Neural progenitor cell (in vitro differentiated cells): ENCODE data around the gene GP2. TPM values are rescaled to one million over a fixed set of nuclear protein-coding genes. Genes with fewer than 3 reads are reported as not detected.

Experiments used
- DNase-seq: peaks from one replicate; pipeline ENCODE4 v3.0.0-alpha.2; 2016; ENCODE audit warnings: low spot score
- H2AFZ ChIP-seq: fragments of 200-600 bp; sonication (generic); replicated peaks from 2 replicates; pipeline ENCODE4 v1.6.1; 2016; ENCODE audit warnings: antibody characterized with exemption
- H3F3A ChIP-seq: fragments of 200-600 bp; sonication (generic); 2 replicates; pipeline ENCODE4 v1.6.1; 2016; ENCODE audit warnings: antibody characterized with exemption, low read depth
- H3K27ac ChIP-seq: fragments of 200-600 bp; sonication (generic); 2 replicates; pipeline ENCODE4 v1.5.1; 2016; ENCODE audit warnings: mild to moderate bottlenecking
- H3K27me3 ChIP-seq: fragments of 200-600 bp; sonication (generic); 2 replicates; pipeline ENCODE4 v1.6.1; 2016; ENCODE audit warnings: mild to moderate bottlenecking, moderate library complexity
- H3K36me3 ChIP-seq: fragments of 200-600 bp; sonication (generic); 2 replicates; pipeline ENCODE4 v1.5.1; 2016
- H3K4me1 ChIP-seq: fragments of 200-600 bp; sonication (generic); 2 replicates; pipeline ENCODE4 v1.6.1; 2016; ENCODE audit warnings: mixed run types
- H3K4me2 ChIP-seq: fragments of 200-600 bp; sonication (generic); 2 replicates; pipeline ENCODE4 v1.6.1; 2016
- H3K4me3 ChIP-seq: fragments of 200-600 bp; sonication (generic); 2 replicates; pipeline ENCODE4 v1.5.1; 2016
- H3K79me2 ChIP-seq: fragments of 200-600 bp; sonication (generic); 2 replicates; pipeline ENCODE4 v1.6.1; 2016; ENCODE audit warnings: low read depth
- H3K9ac ChIP-seq: fragments of 200-600 bp; sonication (generic); 2 replicates; pipeline ENCODE4 v1.6.1; 2016
- H3K9me3 ChIP-seq: fragments of 200-600 bp; sonication (generic); 2 replicates; pipeline ENCODE4 v1.5.1; 2016; ENCODE audit warnings: low read depth
- H4K20me1 ChIP-seq: fragments of 200-600 bp; sonication (generic); 2 replicates; pipeline ENCODE4 v1.6.1; 2016; ENCODE audit warnings: low read depth
- H3K27ac Mint-ChIP-seq: 3 replicates; pipeline ENCODE4 v1.8.0; 2021; ENCODE audit warnings: mixed read lengths
- H3K27me3 Mint-ChIP-seq: 2 replicates; pipeline ENCODE4 v1.8.0; 2022; ENCODE audit warnings: low read depth, mild to moderate bottlenecking, inconsistent platforms, moderate library complexity, mixed read lengths; ENCODE audit not compliant: insufficient read depth
- H3K36me3 Mint-ChIP-seq: 3 replicates; pipeline ENCODE4 v1.8.0; 2021; ENCODE audit warnings: mixed read lengths
- H3K4me1 Mint-ChIP-seq: 3 replicates; pipeline ENCODE4 v1.8.0; 2021; ENCODE audit warnings: mixed read lengths
- H3K4me3 Mint-ChIP-seq: 3 replicates; pipeline ENCODE4 v1.8.0; 2021; ENCODE audit warnings: mild to moderate bottlenecking, moderate library complexity, mixed read lengths
- H3K9me3 Mint-ChIP-seq: 3 replicates; pipeline ENCODE4 v1.8.0; 2020; ENCODE audit warnings: mixed read lengths
- EZH2 ChIP-seq: fragments of 200-600 bp; sonication (generic); IDR thresholded peaks from 2 replicates; pipeline ENCODE4 v1.6.1; 2017; ENCODE audit warnings: antibody characterized with exemption, mild to moderate bottlenecking, moderate library complexity
- EZH2phosphoT487 ChIP-seq: fragments of 200-600 bp; sonication (generic); IDR thresholded peaks from 2 replicates; pipeline ENCODE4 v1.6.1; 2017; ENCODE audit warnings: antibody characterized with exemption
- total RNA-seq: library from RNA; depleted of rRNA; stranded (reverse); fragments of >200 nt; gene quantifications from 2 replicates; pipeline ENCODE4 v1.2.3, GENCODE V29; 2015; ENCODE audit warnings: low replicate concordance
- TF ChIP-seq, protein P1 (sequence below): fragments of 200-600 bp; sonication (generic); IDR thresholded peaks from 2 replicates; pipeline ENCODE4 v1.5.1; 2017; ENCODE audit warnings: antibody characterized with exemption, mild to moderate bottlenecking

The GP2 gene
- not detected in 2 replicates for total RNA-seq

DNA sequence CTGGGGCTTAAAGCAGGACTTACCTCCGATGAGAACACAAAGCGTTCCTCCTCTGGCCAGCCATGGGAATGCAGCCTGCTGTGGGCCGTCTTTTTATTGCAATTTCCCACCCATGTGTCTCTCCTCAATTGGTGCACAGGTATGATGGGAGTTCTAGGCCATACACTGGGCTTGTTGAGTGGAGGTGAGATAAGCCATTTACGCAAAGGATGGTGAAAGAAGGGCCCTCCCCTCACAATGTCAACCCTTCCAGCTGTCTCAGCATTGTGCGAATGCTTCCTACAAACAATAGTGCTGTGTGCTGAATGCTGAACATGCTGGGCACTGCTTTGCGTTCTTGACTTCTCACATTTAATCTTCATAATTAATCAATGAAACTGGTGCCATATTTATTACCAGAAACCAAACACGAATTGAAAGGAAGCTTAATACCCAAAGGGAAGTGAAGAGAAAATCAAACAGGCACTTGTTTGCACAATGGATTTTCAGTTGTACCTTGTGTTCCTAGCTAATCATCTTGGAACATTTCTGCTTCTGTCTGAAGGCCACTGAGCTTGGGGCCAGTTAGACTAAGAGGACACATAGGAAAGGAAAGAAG lies at the start of gene GP2:
TSS of gene GP2 (minus strand) at position 70 of the 598 bp plus-strand sequence. CDS start 1,082 bp downstream, outside the sequence.
- no peaks in the 10 kb centered on the region for H3K79me2 ChIP-seq
- no peak within 1 kb of the TSS for H3K9ac ChIP-seq
- DNase-seq: peak; percentile 36
- H3K4me3 ChIP-seq: no peak within 1 kb of the TSS
- no peak within 1 kb of the TSS for H3K27ac ChIP-seq
- peaks cover 4% of the 10 kb centered on the region for H3K27me3 Mint-ChIP-seq
- H4K20me1 ChIP-seq: no peaks in the 10 kb centered on the region
- no peaks in the 10 kb centered on the region for H3K9me3 ChIP-seq
- H3K4me3 Mint-ChIP-seq: no peak within 1 kb of the TSS
- TF ChIP-seq EZH2phosphoT487: no peak
- TF ChIP-seq, protein P1, sequence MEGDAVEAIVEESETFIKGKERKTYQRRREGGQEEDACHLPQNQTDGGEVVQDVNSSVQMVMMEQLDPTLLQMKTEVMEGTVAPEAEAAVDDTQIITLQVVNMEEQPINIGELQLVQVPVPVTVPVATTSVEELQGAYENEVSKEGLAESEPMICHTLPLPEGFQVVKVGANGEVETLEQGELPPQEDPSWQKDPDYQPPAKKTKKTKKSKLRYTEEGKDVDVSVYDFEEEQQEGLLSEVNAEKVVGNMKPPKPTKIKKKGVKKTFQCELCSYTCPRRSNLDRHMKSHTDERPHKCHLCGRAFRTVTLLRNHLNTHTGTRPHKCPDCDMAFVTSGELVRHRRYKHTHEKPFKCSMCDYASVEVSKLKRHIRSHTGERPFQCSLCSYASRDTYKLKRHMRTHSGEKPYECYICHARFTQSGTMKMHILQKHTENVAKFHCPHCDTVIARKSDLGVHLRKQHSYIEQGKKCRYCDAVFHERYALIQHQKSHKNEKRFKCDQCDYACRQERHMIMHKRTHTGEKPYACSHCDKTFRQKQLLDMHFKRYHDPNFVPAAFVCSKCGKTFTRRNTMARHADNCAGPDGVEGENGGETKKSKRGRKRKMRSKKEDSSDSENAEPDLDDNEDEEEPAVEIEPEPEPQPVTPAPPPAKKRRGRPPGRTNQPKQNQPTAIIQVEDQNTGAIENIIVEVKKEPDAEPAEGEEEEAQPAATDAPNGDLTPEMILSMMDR: peak; percentile 14
- H3K36me3 Mint-ChIP-seq: no peaks in the 10 kb centered on the region
- no peaks in the 10 kb centered on the region for H3K27me3 ChIP-seq
- no peaks in the 10 kb centered on the region for H3K9me3 Mint-ChIP-seq
- no peaks in the 10 kb centered on the region for H3K36me3 ChIP-seq
- H3K4me2 ChIP-seq: no peak within 1 kb of the TSS
- no peak within 1 kb of the TSS for H2AFZ ChIP-seq
- H3F3A ChIP-seq: no peaks in the 10 kb centered on the region
- H3K4me1 ChIP-seq: no peaks in the 10 kb centered on the region
- peaks cover under 1% of the 10 kb centered on the region for H3K4me1 Mint-ChIP-seq
- H3K27ac Mint-ChIP-seq: no peak within 1 kb of the TSS

DNA sequence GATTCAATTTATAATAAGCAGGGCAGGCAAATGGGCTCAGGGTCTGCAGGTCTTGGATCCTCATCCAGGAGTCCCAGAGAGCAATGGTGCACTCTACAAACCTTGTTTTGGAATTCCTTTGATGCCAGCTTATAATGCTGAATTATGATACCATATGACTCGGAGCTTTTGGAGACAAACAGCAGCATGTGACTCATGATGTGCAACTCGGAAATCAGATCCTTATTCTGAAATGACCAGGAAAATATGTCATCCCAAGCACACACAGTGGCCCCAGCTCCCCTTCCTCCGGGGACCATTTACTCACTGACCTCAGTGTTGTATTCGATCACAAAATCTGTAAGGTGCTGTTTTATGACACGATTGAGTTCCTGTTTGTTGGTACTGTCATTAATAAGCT lies 45.4 kb upstream of the GP2 start:
- DNase-seq: no peak
- Histone ChIP-seq H3K9ac (no peak overlapping the region), H3F3A (no peaks in the 10 kb centered on the region), H3K9me3 (no peaks in the 10 kb centered on the region), H3K79me2 (no peaks in the 10 kb centered on the region), H3K4me3 (no peak overlapping the region), H4K20me1 (no peaks in the 10 kb centered on the region), H2AFZ (no peak overlapping the region), H3K27ac (no peak overlapping the region), H3K27me3 (no peaks in the 10 kb centered on the region), H3K4me1 (no peaks in the 10 kb centered on the region), H3K36me3 (no peaks in the 10 kb centered on the region), H3K4me2 (no peak overlapping the region)
- H3K27me3 Mint-ChIP-seq: peaks cover 7% of the 10 kb centered on the region
- no peaks in the 10 kb centered on the region for H3K4me1 Mint-ChIP-seq
- no peaks in the 10 kb centered on the region for H3K36me3 Mint-ChIP-seq
- no peak overlapping the region for H3K4me3 Mint-ChIP-seq
- no peaks in the 10 kb centered on the region for H3K9me3 Mint-ChIP-seq
- TF ChIP-seq, protein P1: no peak
- TF ChIP-seq EZH2: no peak
- no peak for TF ChIP-seq EZH2phosphoT487
- H3K27ac Mint-ChIP-seq: no peak overlapping the region

DNA sequence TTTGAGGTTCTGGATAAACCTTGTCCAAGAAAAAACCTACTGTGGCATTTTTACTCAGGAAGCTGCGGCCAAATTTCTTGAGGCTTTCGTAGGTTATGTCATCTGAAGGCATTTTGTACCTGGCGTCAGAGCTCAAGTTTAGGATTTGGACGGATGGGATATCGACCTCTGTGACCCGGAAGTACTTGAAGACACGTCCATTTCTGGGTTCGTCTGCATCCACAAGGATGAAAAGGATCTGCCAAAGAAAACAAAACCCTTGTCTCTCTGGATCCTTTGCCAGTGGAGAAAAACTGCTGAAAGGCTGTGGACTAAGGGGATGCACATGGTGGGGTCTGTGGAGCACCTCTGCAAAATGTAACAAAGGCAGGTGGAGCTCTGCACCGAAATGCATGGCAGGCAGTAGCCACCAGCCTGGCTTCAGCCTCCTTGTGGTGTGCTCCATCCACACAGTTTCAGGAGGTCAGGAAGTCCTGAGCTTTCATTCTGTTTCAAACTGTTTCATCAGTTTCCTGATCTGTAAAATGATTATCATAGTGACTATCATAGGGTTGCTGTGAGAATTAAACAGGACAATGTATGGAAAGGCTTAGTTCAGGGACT lies 42.2 kb upstream of the GP2 start:
- no peak overlapping the region for H3K27ac Mint-ChIP-seq
- Histone ChIP-seq H4K20me1 (no peaks in the 10 kb centered on the region), H3K4me3 (no peak overlapping the region), H3K9ac (no peak overlapping the region), H3K4me2 (no peak overlapping the region), H3F3A (no peaks in the 10 kb centered on the region), H3K79me2 (no peaks in the 10 kb centered on the region), H3K4me1 (no peaks in the 10 kb centered on the region), H3K36me3 (no peaks in the 10 kb centered on the region), H3K27ac (no peak overlapping the region), H3K27me3 (no peaks in the 10 kb centered on the region), H3K9me3 (no peaks in the 10 kb centered on the region), H2AFZ (no peak overlapping the region)
- H3K4me3 Mint-ChIP-seq: no peak overlapping the region
- DNase-seq: no peak
- H3K9me3 Mint-ChIP-seq: peaks cover 3% of the 10 kb centered on the region
- H3K4me1 Mint-ChIP-seq: no peaks in the 10 kb centered on the region
- no peaks in the 10 kb centered on the region for H3K36me3 Mint-ChIP-seq
- peaks cover 16% of the 10 kb centered on the region for H3K27me3 Mint-ChIP-seq
- TF ChIP-seq EZH2: no peak
- no peak for TF ChIP-seq EZH2phosphoT487
- TF ChIP-seq, protein P1: no peak
